KOPT-K1 (cell line): ENCODE results near the gene PGM5.

ENCODE experiments used
- H3K27ac ChIP-seq: fragments of 200-600 bp; sonication (generic); 2 replicates; pipeline ENCODE4 v1.5.1; 2016; ENCODE audit warnings: antibody characterized with exemption, mild to moderate bottlenecking, low read depth, low read length; ENCODE audit not compliant: poor library complexity, severe bottlenecking
- H3K36me3 ChIP-seq: fragments of 200-600 bp; sonication (generic); 2 replicates; pipeline ENCODE4 v1.5.1; 2017; ENCODE audit warnings: antibody characterized with exemption, mild to moderate bottlenecking, low read length, moderate library complexity; ENCODE audit not compliant: insufficient read depth
- H3K9me3 ChIP-seq: fragments of 200-600 bp; sonication (generic); 2 replicates; pipeline ENCODE4 v1.5.1; 2017; ENCODE audit warnings: antibody characterized with exemption, low read length, mild to moderate bottlenecking; ENCODE audit not compliant: insufficient read depth, poor library complexity, severe bottlenecking

PGM5 gene

GRCh38 chr9:68545033-68545705, 188.8 kb downstream of the PGM5 start:
- Histone ChIP-seq H3K36me3 (no peaks in the 10 kb centered on the region), H3K9me3 (no peaks in the 10 kb centered on the region), H3K27ac (no peak overlapping the region)

- H3K27ac ChIP-seq: no peak overlapping the region
- H3K36me3 ChIP-seq: no peaks in the 10 kb centered on the region
- H3K9me3 ChIP-seq: no peaks in the 10 kb centered on the region
These were observed 190.4 kb downstream of the PGM5 start for GRCh38 chr9:68546596-68547390.

DNA sequence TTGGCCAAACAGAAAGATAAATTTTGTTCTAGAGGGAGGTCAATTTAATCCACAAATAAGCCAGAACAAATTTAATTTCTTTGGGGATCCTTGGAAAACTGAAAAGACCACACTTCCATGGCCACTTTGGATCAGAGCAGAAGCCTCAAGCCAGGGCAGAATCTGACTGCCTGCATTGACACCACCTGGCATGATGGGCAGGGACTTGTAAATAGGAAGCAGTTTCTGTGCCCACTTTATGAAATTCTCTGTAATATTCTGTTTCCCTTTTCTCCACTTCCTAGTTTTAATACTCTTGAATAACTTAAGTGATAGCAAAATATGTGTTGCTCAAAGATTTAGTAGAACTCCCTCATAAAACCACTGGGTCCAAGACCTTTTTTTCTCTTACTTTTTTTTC, 191.0 kb downstream of the PGM5 start:
- Histone ChIP-seq H3K9me3 (no peaks in the 10 kb centered on the region), H3K36me3 (no peaks in the 10 kb centered on the region), H3K27ac (no peak overlapping the region)

DNA sequence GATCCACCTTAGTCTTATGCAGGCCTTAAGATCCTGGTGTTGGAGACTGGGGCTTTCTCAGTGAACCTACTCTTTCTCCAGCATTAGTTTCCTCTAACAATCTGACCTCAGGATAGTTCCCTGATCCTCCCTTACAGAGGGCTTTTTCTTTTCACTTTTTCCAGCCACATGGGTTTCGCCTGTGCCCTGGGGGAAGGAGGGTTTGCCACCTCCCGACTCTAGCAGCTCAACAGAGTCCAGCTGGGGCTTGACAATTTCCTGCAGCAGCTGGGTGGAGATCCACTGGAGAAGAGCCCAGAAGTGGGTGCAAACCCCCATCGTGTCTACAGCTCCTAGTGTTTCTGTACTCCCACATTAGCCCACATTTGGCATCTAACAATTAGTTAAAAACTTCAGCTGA, 191.8 kb downstream of the PGM5 start:
- Histone ChIP-seq H3K36me3 (no peaks in the 10 kb centered on the region), H3K9me3 (no peaks in the 10 kb centered on the region), H3K27ac (no peak overlapping the region)

DNA sequence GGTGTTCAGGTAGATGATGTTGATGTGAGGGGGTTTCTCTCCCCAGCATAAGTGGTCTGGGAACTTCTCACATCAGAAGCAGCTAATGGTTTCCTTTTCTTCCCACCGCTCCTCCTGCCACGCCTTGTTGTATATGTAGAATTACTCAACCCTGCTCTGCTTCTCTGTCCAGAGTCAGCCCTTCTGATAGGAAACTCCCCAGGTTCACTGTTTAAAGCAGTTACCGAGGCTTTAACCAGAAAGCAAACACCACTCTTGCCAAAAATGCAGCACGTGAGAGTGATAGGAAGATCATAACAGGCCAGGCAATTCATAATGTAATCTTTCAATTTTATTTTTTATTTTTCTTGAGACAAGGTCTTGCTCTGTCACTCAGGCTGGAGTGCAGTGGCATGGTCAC, 194.8 kb downstream of the PGM5 start:
- Histone ChIP-seq H3K9me3 (no peaks in the 10 kb centered on the region), H3K27ac (no peak overlapping the region), H3K36me3 (no peaks in the 10 kb centered on the region)

DNA sequence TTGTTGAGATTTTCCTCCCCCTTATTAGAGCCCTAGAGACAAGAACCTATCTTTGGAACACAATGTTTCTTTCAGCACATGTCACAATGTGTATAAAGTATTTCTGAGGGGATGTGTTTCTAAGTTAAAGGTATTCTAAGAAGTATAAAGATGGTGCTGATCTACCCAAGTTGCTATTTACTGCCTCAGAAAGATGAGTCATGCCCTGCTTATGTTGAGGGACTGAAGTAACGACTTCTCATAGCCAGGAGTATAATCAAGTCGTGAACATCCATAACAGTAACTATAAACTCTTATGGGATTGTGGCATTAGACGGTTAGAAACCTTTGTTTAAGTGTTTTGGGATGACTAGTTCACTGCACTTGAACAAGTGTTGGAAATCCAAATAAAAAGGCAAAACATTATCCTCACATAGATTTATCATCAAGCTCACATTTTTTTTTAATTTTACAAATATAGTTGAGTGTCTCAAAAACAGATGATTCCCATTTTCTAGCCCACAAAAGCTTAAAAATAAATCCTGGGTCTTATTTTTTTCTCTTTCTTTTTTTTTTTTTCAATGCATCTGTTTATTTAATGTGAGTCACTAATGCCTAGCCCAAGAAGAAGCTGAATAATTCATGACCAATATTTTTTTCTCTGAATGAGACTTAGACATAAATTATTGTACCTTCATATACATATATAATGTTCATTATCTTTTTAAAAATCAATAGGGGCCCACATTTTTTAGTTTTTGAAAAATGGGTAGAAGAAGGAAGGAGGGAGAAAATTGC, 196.5 kb downstream of the PGM5 start:
- no peak overlapping the region for H3K27ac ChIP-seq
- no peaks in the 10 kb centered on the region for H3K36me3 ChIP-seq
- no peaks in the 10 kb centered on the region for H3K9me3 ChIP-seq

GRCh38 chr9:68555437-68556150, 199.2 kb downstream of the PGM5 start:
- no peak overlapping the region for H3K27ac ChIP-seq
- no peaks in the 10 kb centered on the region for H3K9me3 ChIP-seq

DNA sequence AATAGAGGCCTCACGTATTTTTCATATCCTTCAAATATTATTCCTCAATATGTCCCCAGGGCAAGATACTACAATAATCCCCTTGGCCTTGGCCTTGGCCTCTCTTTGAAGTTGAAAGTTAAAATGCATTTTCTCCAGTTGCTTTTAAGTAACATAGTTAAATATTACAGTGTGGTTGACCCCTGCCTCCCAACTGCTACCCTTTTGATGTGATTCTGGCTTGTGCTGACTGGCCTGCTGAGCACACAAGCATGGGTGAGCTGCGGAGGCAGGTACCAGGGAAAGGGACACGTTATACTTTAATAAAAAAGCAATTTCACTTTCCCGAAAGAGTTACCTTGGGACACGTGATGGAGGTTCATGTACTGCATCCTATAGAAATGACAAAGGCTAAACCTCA, 202.1 kb downstream of the PGM5 start:
- no peaks in the 10 kb centered on the region for H3K9me3 ChIP-seq
- no peak overlapping the region for H3K27ac ChIP-seq
- no peaks in the 10 kb centered on the region for H3K36me3 ChIP-seq

More at GRCh38 chr9:68555437-68556150, 199.2 kb downstream of the PGM5 start:
- H3K36me3 ChIP-seq: no peaks in the 10 kb centered on the region

GRCh38 chr9:68560071-68560844, 203.8 kb downstream of the PGM5 start:
- Histone ChIP-seq H3K9me3 (no peaks in the 10 kb centered on the region), H3K36me3 (no peaks in the 10 kb centered on the region), H3K27ac (no peak overlapping the region)

- H3K27ac ChIP-seq: no peak overlapping the region
These were observed 206.1 kb downstream of the PGM5 start for GRCh38 chr9:68562461-68562860.

GRCh38 chr9:68567565-68567964, 211.2 kb downstream of the PGM5 start:
- Histone ChIP-seq H3K27ac (no peak overlapping the region), H3K36me3 (no peaks in the 10 kb centered on the region), H3K9me3 (no peaks in the 10 kb centered on the region)

More at GRCh38 chr9:68562461-68562860, 206.1 kb downstream of the PGM5 start:
- no peaks in the 10 kb centered on the region for H3K9me3 ChIP-seq
- no peaks in the 10 kb centered on the region for H3K36me3 ChIP-seq

- no peak overlapping the region for H3K27ac ChIP-seq
- no peaks in the 10 kb centered on the region for H3K36me3 ChIP-seq
- no peaks in the 10 kb centered on the region for H3K9me3 ChIP-seq
These were observed 217.7 kb downstream of the PGM5 start for GRCh38 chr9:68574150-68574549.

- H3K36me3 ChIP-seq: no peaks in the 10 kb centered on the region
- H3K9me3 ChIP-seq: no peaks in the 10 kb centered on the region
- H3K27ac ChIP-seq: no peak overlapping the region
These were observed 219.4 kb downstream of the PGM5 start for GRCh38 chr9:68575817-68576216.
